ACHN (cell line): ENCODE results near the gene COL6A5.
"Not testable (repeated sequence)": the region's sequence is repeated elsewhere in the genome, so short reads cannot be mapped to it uniquely, and the experiment has no call there.

ENCODE experiments used
- DNase-seq: peaks from one replicate; pipeline ENCODE4 v3.0.0-alpha.2; 2015
- in situ Hi-C: cut with HindIII; loops from 2 replicates; pipeline ENCODE4 v1.10.0; 2017; ENCODE audit warnings: low sequenced_read_pairs, low pct_ligation_motif_present, low pct_unique_long_range_greater_than_20kb

The COL6A5 gene

DNA sequence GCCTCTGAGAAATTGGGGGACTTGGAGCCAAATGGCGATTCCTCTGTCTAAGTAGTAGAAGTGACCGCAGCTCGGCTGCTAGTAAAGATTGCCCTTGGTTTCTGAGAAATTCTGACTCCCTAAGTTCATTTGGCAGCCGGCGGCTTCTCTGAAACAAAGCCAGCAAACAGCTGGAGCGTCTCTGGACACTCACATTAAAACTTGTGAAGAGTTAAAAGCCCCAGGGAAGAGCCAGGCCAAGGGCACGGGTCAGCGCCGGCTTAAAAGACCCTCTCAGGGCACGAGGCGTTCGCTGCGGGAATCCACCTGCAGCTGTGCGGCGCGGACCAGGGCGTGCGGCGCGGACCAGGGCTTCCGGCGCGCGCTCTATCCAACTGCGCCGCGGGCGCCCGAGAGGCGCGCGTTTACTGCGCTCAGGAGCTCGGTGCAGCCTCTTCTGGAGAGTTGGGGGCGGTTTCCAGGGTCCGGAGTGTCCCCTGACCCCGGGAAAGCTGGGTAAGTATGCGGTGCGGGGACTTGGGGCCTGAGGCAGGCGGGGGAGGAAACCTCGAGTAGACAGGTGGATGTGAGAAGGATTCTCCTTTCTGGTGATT is at the start of gene COL6A5:
Gene COL6A5, plus strand, starts transcription at position 186 of the 593 bp plus-strand sequence. CDS start 27,967 bp downstream, outside the sequence.
- in situ Hi-C loops: no loop called here
- no peak for DNase-seq

DNA sequence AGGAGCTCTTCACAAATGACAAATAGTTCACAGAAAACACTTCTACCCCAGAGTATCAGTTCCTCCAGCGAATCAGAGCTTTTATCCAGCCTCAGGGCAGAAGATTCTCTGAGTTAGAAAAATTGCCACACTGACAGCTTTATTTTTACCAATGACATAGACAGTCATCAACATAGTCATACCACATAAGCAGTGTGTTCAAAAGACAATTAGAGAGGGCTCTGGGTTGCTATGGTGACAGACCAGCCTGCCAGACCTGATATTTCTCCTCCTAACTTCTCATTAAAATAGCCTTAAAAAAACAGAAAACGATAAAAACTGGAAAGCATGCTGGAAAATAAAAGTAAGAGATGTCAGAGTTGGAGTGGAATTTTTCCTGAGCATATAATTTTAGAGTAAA is 45.9 kb upstream of the COL6A5 start:
- DNase-seq: no peak
- in situ Hi-C loops: no loop called here

GRCh38 chr3:130300888-130301287 is 44.6 kb upstream of the COL6A5 start:
- DNase-seq: no peak
- in situ Hi-C loops: no loop called here

GRCh38 chr3:130310109-130310508 is 35.4 kb upstream of the COL6A5 start:
- no peak for DNase-seq
- in situ Hi-C loops: no loop called here

- in situ Hi-C loops: no loop called here
- no peak for DNase-seq
Observed at GRCh38 chr3:130312374-130312773, 33.1 kb upstream of the COL6A5 start.

- in situ Hi-C loops: no loop called here
- DNase-seq: no peak
Observed at GRCh38 chr3:130316169-130316568, 29.3 kb upstream of the COL6A5 start.

DNA sequence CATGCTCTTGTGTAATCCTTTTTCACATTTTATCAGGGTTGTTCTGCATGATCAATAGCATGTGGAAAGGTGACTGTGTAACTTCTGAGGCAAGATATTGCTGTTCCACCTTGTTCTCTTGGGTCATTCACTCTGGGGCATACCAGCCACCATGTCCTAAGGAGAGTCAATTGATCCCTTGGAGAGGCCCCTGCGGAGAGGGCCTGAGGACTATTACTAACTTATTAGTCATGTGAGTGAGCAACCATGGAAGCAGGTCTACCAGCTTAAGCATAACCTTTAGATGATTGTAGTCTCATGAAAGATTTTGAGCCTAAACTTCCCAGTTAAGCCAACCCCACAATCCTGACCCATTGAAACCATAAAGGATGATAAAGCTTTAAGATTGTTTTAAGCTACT is 22.0 kb upstream of the COL6A5 start:
- in situ Hi-C loops: no loop called here
- DNase-seq: no peak

DNA sequence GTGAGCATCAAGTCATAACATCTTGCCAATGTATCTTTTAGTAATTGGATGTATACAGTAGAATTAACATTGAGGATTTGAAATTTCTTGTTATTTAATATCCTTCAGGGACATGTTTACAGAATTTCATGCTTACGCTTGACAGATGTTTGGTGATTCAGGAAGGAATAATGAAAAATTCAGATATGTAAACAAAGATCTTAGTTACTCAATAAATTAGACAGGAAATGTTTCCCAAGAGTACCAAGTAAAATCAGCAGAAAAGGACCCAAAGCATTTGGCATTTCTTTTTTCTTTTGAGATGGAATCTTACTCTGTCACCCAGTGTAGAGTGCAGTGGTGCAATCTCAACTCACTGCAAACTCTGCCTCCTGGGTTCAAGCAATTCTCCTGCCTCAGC is 4.7 kb upstream of the COL6A5 start:
- DNase-seq: no peak
- in situ Hi-C loops: no loop called here

GRCh38 chr3:130341388-130341787 is 4.1 kb upstream of the COL6A5 start:
- in situ Hi-C loops: no loop called here
- no peak for DNase-seq

- in situ Hi-C loops: no loop called here
- no peak for DNase-seq
Observed at GRCh38 chr3:130341882-130342281, 3.6 kb upstream of the COL6A5 start.

DNA sequence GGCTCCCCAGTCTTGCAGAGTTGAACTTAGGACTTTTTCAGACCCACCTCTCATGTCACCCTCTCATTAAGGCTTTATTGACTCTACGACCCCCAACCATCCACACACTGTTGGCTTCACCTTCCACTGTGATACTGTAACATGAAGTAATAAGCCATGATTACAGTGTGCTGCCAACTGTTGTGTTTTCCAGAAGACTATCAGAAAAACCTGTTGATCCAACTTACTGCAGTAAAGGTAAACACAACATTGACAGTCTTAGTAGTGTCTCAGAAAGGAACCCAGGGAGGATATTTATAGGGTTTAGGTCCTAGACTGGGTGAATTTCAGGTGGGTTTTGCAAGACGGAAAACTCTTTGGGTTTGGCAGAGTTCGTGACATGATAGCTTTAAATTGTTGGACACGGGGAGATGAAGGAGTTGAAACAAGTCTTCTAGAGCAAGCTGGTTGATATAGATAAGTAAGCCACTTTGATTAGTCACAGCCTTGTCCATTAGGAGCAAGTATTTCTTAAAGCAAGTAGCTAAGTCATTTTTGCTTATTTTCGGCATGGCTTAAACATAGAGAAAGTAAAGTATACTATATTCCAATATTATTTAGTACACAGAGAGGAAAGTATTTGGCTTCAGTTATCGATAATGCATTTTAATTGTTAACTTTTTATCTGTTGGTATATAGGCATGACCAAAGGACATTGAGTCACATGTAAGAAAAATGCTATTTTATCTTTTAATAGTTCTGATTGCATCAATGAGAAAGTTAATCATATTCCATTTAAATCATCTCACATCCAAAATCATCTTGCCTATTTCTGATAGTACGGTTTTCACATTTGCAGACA is 2.4 kb upstream of the COL6A5 start:
- DNase-seq: no peak
- in situ Hi-C loops: no loop called here

DNA sequence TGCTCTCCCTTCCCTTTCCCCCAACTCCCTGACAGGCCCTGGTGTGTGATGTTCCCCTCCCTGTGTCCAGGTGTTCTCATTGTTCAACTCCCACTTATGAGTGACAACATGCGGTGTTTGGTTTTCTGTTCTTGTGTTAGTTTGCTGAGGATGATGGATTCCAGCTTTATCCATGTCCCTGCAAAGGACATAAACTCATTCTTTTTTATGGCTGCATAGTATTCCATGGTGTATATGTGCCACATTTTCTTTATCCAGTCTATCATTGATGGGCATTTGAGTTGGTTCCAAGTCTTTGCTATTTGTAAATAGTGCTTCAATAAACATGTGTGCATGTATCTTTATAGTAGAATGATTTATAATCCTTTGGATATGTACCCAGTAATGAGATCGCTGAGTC is 2.8 kb downstream of the COL6A5 start:
- in situ Hi-C loops, DNase-seq: not testable (repeated sequence)

- no peak for DNase-seq
- in situ Hi-C loops: no loop called here
Observed at GRCh38 chr3:130354430-130354829, 9.0 kb downstream of the COL6A5 start.

- no peak for DNase-seq
- in situ Hi-C loops: no loop called here
Observed at GRCh38 chr3:130374033-130374432, 28.6 kb downstream of the COL6A5 start.

DNA sequence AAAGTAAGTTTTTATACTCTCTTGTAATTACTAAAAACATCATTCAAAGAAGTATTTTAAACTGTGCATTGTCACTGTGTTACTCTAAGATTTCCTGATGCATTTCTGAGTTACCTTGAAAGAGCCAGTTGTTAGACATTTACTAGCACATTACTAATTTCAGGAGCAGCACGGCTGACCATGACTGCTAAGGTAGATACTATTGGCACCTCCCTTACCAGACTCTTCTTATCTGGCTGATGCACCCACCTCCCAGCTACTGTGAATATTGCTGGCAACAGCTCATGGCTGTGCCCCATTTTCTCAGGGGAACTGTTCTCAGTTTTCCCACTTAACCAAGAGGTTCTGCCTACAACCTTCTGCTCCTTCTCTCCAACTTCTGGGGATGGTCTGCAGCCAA is 29.4 kb downstream of the COL6A5 start:
- DNase-seq: no peak
- in situ Hi-C loops: no loop called here

- DNase-seq: no peak
- in situ Hi-C loops: no loop called here
Observed at GRCh38 chr3:130377960-130378676, 32.6 kb downstream of the COL6A5 start.

DNA sequence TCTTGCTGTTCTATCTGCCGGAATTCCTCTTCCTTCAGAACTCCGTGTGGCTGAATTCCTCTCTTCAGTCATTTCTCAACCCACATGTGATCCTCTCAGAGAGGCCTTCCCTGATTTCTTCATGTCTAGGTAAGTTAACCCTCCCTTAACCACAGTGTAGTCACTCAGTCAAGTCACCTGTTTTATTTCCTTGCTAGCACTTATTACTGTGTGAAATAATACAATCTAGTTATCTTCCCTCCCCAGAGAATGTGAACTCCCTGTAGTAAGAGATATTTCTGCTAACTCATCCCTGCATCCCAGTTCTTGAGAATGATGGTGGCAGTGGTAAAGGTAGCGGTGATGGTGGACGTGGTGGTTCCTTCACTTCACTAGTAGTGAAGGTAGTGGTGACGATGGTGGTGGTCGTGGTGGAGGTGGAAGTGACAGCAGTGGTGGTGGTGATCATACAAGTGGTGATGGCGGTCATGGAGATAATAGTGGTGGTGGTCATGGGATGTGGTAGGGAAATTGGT is 33.3 kb downstream of the COL6A5 start:
- DNase-seq: no peak
- in situ Hi-C loops: no loop called here

GRCh38 chr3:130379274-130379673 is 33.8 kb downstream of the COL6A5 start:
- in situ Hi-C loops: no loop called here
- DNase-seq: peak; percentile 1

GRCh38 chr3:130380398-130380797 is 34.9 kb downstream of the COL6A5 start:
- in situ Hi-C loops: no loop called here

More at GRCh38 chr3:130380398-130380797, 34.9 kb downstream of the COL6A5 start:
- no peak for DNase-seq
